Esophagus muscularis mucosa (tissue), 4 donors: ENCODE results near the gene DOCK10.

Experiments used
- EP300 ChIP-seq: sonication (generic); formaldehyde crosslinking; IDR thresholded peaks from one replicate; pipeline ENCODE4 v1.6.1; 2017; ENCODE audit warnings: antibody characterized with exemption
- POLR2A ChIP-seq: fragments of 450-650 bp; IDR thresholded peaks from one replicate; pipeline ENCODE4 v1.6.1; 2017; ENCODE audit warnings: antibody characterized with exemption, moderate library complexity, mild to moderate bottlenecking, low read depth
- POLR2AphosphoS5 ChIP-seq, 2 donors: sonication (generic); formaldehyde crosslinking; IDR thresholded peaks; one replicate each; pipeline ENCODE4 v1.6.1; 2017; ENCODE audit warnings: antibody characterized with exemption in 2 of 2
- TF ChIP-seq, protein P1 (sequence below), 3 experiments: fragments of 200-600 bp in 2 of 3; fragments of 450-650 bp in 1 of 3; sonication (generic) in 2 of 3; IDR thresholded peaks; one replicate each; pipeline ENCODE4 v1.5.1; 2017 to 2019; ENCODE audit warnings: antibody characterized with exemption in 3 of 3, mild to moderate bottlenecking in 2 of 3, moderate library complexity in 1 of 3

- TF ChIP-seq, protein P1, sequence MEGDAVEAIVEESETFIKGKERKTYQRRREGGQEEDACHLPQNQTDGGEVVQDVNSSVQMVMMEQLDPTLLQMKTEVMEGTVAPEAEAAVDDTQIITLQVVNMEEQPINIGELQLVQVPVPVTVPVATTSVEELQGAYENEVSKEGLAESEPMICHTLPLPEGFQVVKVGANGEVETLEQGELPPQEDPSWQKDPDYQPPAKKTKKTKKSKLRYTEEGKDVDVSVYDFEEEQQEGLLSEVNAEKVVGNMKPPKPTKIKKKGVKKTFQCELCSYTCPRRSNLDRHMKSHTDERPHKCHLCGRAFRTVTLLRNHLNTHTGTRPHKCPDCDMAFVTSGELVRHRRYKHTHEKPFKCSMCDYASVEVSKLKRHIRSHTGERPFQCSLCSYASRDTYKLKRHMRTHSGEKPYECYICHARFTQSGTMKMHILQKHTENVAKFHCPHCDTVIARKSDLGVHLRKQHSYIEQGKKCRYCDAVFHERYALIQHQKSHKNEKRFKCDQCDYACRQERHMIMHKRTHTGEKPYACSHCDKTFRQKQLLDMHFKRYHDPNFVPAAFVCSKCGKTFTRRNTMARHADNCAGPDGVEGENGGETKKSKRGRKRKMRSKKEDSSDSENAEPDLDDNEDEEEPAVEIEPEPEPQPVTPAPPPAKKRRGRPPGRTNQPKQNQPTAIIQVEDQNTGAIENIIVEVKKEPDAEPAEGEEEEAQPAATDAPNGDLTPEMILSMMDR (IDR thresholded peaks at IDR 0.05): no peak
- no peak for TF ChIP-seq POLR2A
- no peak for TF ChIP-seq POLR2AphosphoS5 (IDR thresholded peaks at IDR 0.05)
- no peak for TF ChIP-seq EP300
Measured at GRCh38 chr2:225028572-225028971, 13.7 kb downstream of the DOCK10 start.
